Endothelial cell of umbilical vein (primary cell): ENCODE data around the gene FILIP1. TPM values are rescaled to one million over a fixed set of nuclear protein-coding genes. Genes with fewer than 3 reads are reported as not detected.

Source experiments
- BruUV-seq: library from RNA; stranded (reverse); fragments of 400-500 nt; replicated peaks from 2 replicates; lab custom pipeline; 2021; lab: Mats Ljungman, UMichigan
- CTCF ChIA-PET: fragments of 300-600, 350-600 bp; sonication (Branson Sonifier 250); formaldehyde crosslinking; loops from one replicate; lab custom pipeline; 2021; ENCODE audit warnings: antibody characterized with exemption, inconsistent platforms; lab: Charles Lee
- POLR2A ChIA-PET: fragments of 300-600, 350-600 bp; sonication (Branson Sonifier 250); formaldehyde crosslinking; loops from one replicate; lab custom pipeline; 2021; ENCODE audit warnings: antibody characterized with exemption, inconsistent platforms; lab: Charles Lee
- DNase-seq: peaks from one replicate; pipeline ENCODE4 v3.0.0-alpha.2; 2011; ENCODE audit warnings: low read depth, low spot score
- FAIRE-seq: peaks from 2 replicates; lab custom pipeline; 2011; peaks lifted over from hg19 to GRCh38; lab: Jason Lieb, UNC
- H2AFZ ChIP-seq: 2 replicates; pipeline ENCODE4 v1.6.0; 2012; ENCODE audit warnings: low read depth, low read length, control low read depth, inconsistent platforms
- H3K27ac ChIP-seq: 2 replicates; pipeline ENCODE4 v1.5.1; 2011; ENCODE audit warnings: low read depth, mild to moderate bottlenecking, control low read depth, low read length, moderate library complexity; ENCODE audit not compliant: insufficient read depth
- H3K27me3 ChIP-seq, 2 experiments: 2 replicates each; pipeline versions ENCODE4 v1.6.0 to v1.6.1; 2011; ENCODE audit warnings: low read length in 2 of 2, mixed read lengths in 1 of 2; ENCODE audit not compliant: control insufficient read depth in 2 of 2, insufficient read depth in 2 of 2
- H3K36me3 ChIP-seq, 2 experiments: 2 replicates in 1 of 2; 3 replicates in 1 of 2; pipeline ENCODE4 v1.5.1; 2011; ENCODE audit warnings: low read length in 2 of 2, mild to moderate bottlenecking in 1 of 2, moderate library complexity in 1 of 2; ENCODE audit not compliant: control insufficient read depth in 2 of 2, insufficient read depth in 2 of 2; ENCODE audit errors: extremely low read depth in 1 of 2
- H3K4me1 ChIP-seq: 3 replicates; pipeline ENCODE4 v1.5.1; 2011; ENCODE audit warnings: mild to moderate bottlenecking, low read length; ENCODE audit not compliant: control insufficient read depth, insufficient read depth; ENCODE audit errors: extremely low read depth
- H3K4me2 ChIP-seq: 2 replicates; pipeline ENCODE4 v1.6.1; 2011; ENCODE audit warnings: low read length, control low read depth, mixed read lengths; ENCODE audit not compliant: insufficient read depth
- H3K4me3 ChIP-seq, 3 experiments: fragments of 200-600 bp in 1 of 3; sonication (generic), shearing (Covaris generic) in 1 of 3; replicated peaks in 1 of 3; 2 replicates each; pipeline ENCODE4 v1.5.1; 2011 to 2016; ENCODE audit warnings: control low read depth in 3 of 3, low read length in 3 of 3, mild to moderate bottlenecking in 2 of 3, inconsistent platforms in 1 of 3, low read depth in 1 of 3, moderate library complexity in 1 of 3; ENCODE audit not compliant: insufficient read depth in 1 of 3
- H3K79me2 ChIP-seq: 2 replicates; pipeline ENCODE4 v1.6.0; 2012; ENCODE audit warnings: low read length, inconsistent platforms; ENCODE audit not compliant: control insufficient read depth, insufficient read depth
- H3K9ac ChIP-seq: replicated peaks from 2 replicates; pipeline ENCODE3; 2011; ENCODE audit warnings: low read length, control low read depth; ENCODE audit not compliant: insufficient read depth; ENCODE audit errors: extremely low read depth
- H3K9me1 ChIP-seq: replicated peaks from 3 replicates; pipeline ENCODE4 v1.6.0; 2011; ENCODE audit warnings: mild to moderate bottlenecking, low read length; ENCODE audit not compliant: control insufficient read depth, insufficient read depth; ENCODE audit errors: extremely low read depth
- H3K9me3 ChIP-seq: replicated peaks from 2 replicates; pipeline ENCODE4 v1.5.1; 2012; ENCODE audit warnings: low read length, inconsistent platforms; ENCODE audit not compliant: control insufficient read depth, insufficient read depth
- H4K20me1 ChIP-seq: replicated peaks from 2 replicates; pipeline ENCODE3; 2011; ENCODE audit warnings: mild to moderate bottlenecking, low read length; ENCODE audit not compliant: control insufficient read depth, insufficient read depth; ENCODE audit errors: extremely low read depth
- EZH2 ChIP-seq: IDR thresholded peaks from 2 replicates; pipeline ENCODE4 v1.6.1; 2012; ENCODE audit warnings: borderline replicate concordance, low read depth, mild to moderate bottlenecking, moderate library complexity, low read length, inconsistent platforms; ENCODE audit not compliant: severe bottlenecking
- FOS ChIP-seq: IDR thresholded peaks from 2 replicates; pipeline ENCODE4 v1.6.1; 2011; ENCODE audit warnings: mild to moderate bottlenecking, low read length, moderate library complexity, borderline replicate concordance; ENCODE audit not compliant: insufficient read depth
- GATA2 ChIP-seq: IDR thresholded peaks from 2 replicates; pipeline ENCODE4 v1.7.0; 2011; ENCODE audit warnings: low read depth, mild to moderate bottlenecking, moderate library complexity, mixed read lengths, low read length; ENCODE audit not compliant: insufficient read length, insufficient read depth
- JUN ChIP-seq: IDR thresholded peaks from 2 replicates; pipeline ENCODE4 v1.6.1; 2011; ENCODE audit warnings: borderline replicate concordance, low read depth; ENCODE audit not compliant: insufficient read length, insufficient read depth
- MAX ChIP-seq: IDR thresholded peaks from 2 replicates; pipeline ENCODE4 v1.6.1; 2011; ENCODE audit not compliant: insufficient read depth, insufficient read length
- MYC ChIP-seq: IDR thresholded peaks from one replicate; pipeline ENCODE4 v1.6.1; 2011; ENCODE audit warnings: mild to moderate bottlenecking, low read depth, low read length
- POLR2A ChIP-seq: IDR thresholded peaks from 2 replicates; pipeline ENCODE4 v1.6.1; 2012; ENCODE audit warnings: low read depth, mild to moderate bottlenecking, control low read depth, low read length
- POLR2AphosphoS5 ChIP-seq: IDR thresholded peaks from 2 replicates; pipeline ENCODE4 v1.6.1; 2012; ENCODE audit warnings: low read depth, mild to moderate bottlenecking, control low read depth, low read length, moderate library complexity; ENCODE audit not compliant: insufficient read depth
- dilution Hi-C: fragments of 300-500 bp; cut with MboI; formaldehyde crosslinking; loops from one replicate; pipeline ENCODE4 v1.15.0; 2019; ENCODE audit warnings: low sequenced_read_pairs; ENCODE audit not compliant: extremely low pct_ligation_motif_present
- intact Hi-C: fragments of 100-400 bp; cut with micrococcal nuclease; formaldehyde crosslinking; loops from one replicate; pipeline ENCODE4 v1.10.0; 2022
- polyA plus RNA-seq, 4 experiments: library from polyadenylated mRNA; depleted of rRNA in 3 of 4; stranded (reverse) in 3 of 4; unstranded in 1 of 4; fragments of >200 nt; gene quantifications; 2 replicates each; pipeline versions ENCODE4 v1.2.1 to v1.2.3, GENCODE V29; 2011 to 2012; ENCODE audit warnings: missing spikeins in 1 of 4
- total RNA-seq: library from RNA; stranded (reverse); gene quantifications from 2 replicates; pipeline ENCODE4 v1.2.3, GENCODE V29; 2021
- TF ChIP-seq, protein P1 (sequence below), 2 donors: IDR thresholded peaks; 1 replicate in 1 of 2; 2 replicates in 1 of 2; pipeline ENCODE4 v1.5.1; 2011; ENCODE audit warnings: low read length in 2 of 2, mild to moderate bottlenecking in 2 of 2, moderate library complexity in 2 of 2, control low read depth in 1 of 2, inconsistent platforms in 1 of 2, low read depth in 1 of 2; ENCODE audit not compliant: insufficient read depth in 1 of 2; ENCODE audit errors: extremely low read depth in 1 of 2

Gene FILIP1
- total and polyA plus RNA-seq, 2 donors (not counting 3 experiments of a cell fraction or from before 2014, with no cell fraction given): 2.8 to 13.7 TPM

DNA sequence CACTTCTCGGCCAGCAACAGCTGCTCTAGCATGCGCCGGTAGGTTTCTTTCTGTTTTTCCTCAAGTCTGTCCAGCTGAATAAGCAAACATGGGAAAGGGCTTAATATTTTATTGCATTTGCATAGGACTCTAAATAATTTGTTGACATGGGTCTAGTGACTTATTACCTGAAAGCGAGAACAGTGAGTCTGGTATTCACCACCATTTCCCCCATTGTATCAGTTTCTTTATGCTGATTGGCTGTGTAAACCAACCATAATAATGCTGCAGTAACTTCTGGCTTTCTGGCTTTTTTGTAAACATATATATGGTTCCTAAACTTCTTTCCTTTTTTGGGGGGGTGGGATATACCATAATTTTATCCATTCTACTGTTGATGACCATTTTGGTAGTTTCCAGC, 140.0 kb downstream of the FILIP1 start:
- no peaks in the 10 kb centered on the region for H3K9me1 ChIP-seq
- no peaks in the 10 kb centered on the region for H4K20me1 ChIP-seq
- H2AFZ ChIP-seq: no peak overlapping the region
- no peak overlapping the region for H3K4me2 ChIP-seq
- FAIRE-seq (no peak), DNase-seq (no peak)
- no peaks in the 10 kb centered on the region for H3K36me3 ChIP-seq
- H3K4me1 ChIP-seq: peaks cover 12% of the 10 kb centered on the region
- no peak overlapping the region for H3K4me3 ChIP-seq
- H3K27me3 ChIP-seq: no peaks in the 10 kb centered on the region
- intact Hi-C loops: no loop called here
- no peaks in the 10 kb centered on the region for H3K9me3 ChIP-seq
- no peaks in the 10 kb centered on the region for H3K79me2 ChIP-seq
- POLR2A ChIA-PET: no interaction called here
- no peak overlapping the region for H3K27ac ChIP-seq
- dilution Hi-C loops: no loop called here
- no peak overlapping the region for H3K9ac ChIP-seq
- CTCF ChIA-PET: interaction anchor here (1.3 to 1.6 kb wide), 3 partner anchors 19 to 171 kb away, joined by 3 to 4 read pairs (median 4); no protein-coding TSS in a partner anchor
- no TSS peak for BruUV-seq
- no peak for TF ChIP-seq EZH2
- no peak for TF ChIP-seq GATA2
- TF ChIP-seq FOS: no peak
- no peak for TF ChIP-seq JUN
- TF ChIP-seq MAX: no peak
- no peak for TF ChIP-seq POLR2AphosphoS5
- no peak for TF ChIP-seq POLR2A
- no peak for TF ChIP-seq MYC

DNA sequence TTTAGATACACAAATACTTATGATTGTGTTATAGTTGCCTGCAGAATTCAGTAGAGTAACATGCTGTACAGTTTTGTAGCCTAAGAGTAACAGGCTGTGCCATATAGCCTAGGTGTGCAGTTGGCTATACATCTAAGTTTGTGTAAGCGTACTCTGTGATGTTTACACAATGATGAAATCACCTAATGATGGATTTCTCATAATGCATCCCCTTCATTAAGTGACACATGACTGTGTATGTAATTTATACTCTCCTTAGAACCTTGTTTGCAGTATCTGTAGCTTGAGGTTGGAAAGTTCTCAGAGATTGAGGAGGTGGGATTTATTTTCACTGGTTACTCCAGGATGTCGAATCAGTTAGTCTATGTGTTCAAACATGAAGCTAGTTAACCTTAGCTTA, 142.0 kb downstream of the FILIP1 start:
- Histone ChIP-seq H3K4me2 (no peak overlapping the region), H3K36me3 (no peaks in the 10 kb centered on the region), H3K9me1 (no peaks in the 10 kb centered on the region), H3K9me3 (no peaks in the 10 kb centered on the region), H2AFZ (no peak overlapping the region), H3K27me3 (no peaks in the 10 kb centered on the region), H3K9ac (no peak overlapping the region), H3K4me1 (peaks cover 13% of the 10 kb centered on the region), H4K20me1 (no peaks in the 10 kb centered on the region), H3K4me3 (no peak overlapping the region), H3K79me2 (no peaks in the 10 kb centered on the region), H3K27ac (no peak overlapping the region)
- ChIA-PET POLR2A (no interaction called here), CTCF (no interaction called here)
- no TSS peak for BruUV-seq
- dilution Hi-C loops: no loop called here
- DNase-seq: no peak
- TF ChIP-seq GATA2: no peak
- no peak for TF ChIP-seq FOS
- TF ChIP-seq, protein P1, sequence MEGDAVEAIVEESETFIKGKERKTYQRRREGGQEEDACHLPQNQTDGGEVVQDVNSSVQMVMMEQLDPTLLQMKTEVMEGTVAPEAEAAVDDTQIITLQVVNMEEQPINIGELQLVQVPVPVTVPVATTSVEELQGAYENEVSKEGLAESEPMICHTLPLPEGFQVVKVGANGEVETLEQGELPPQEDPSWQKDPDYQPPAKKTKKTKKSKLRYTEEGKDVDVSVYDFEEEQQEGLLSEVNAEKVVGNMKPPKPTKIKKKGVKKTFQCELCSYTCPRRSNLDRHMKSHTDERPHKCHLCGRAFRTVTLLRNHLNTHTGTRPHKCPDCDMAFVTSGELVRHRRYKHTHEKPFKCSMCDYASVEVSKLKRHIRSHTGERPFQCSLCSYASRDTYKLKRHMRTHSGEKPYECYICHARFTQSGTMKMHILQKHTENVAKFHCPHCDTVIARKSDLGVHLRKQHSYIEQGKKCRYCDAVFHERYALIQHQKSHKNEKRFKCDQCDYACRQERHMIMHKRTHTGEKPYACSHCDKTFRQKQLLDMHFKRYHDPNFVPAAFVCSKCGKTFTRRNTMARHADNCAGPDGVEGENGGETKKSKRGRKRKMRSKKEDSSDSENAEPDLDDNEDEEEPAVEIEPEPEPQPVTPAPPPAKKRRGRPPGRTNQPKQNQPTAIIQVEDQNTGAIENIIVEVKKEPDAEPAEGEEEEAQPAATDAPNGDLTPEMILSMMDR (IDR thresholded peaks at IDR 0.05; ENCODE audit: extremely low read depth in 1 of 2, insufficient read depth in 1 of 2, low read depth in 1 of 2, low read length in 2 of 2): no peak
- no peak for TF ChIP-seq POLR2A
- TF ChIP-seq EZH2: no peak
- TF ChIP-seq JUN: no peak
- no peak for TF ChIP-seq MAX
- no peak for TF ChIP-seq POLR2AphosphoS5
- no peak for TF ChIP-seq MYC
- intact Hi-C loops: no loop called here
- FAIRE-seq: no peak
